NCI-H345 treated with DMSO at 0.1 percent for 48 hours (cell line): Measurements from ENCODE around the gene ARPC4.
A peak's percentile ranks its signal among the peaks of the same experiment; 100 is the strongest.

Experiments
- DNase-seq: peaks from one replicate; lab custom pipeline; 2025; ENCODE audit not compliant: unreplicated experiment; lab: John Stamatoyannopoulos, UW

ARPC4 gene

GRCh38 chr3:9792405-9793160 is at the start of gene ARPC4, which contains the start of gene TADA3:
Gene ARPC4 (plus strand): TSS chr3:9793082. CDS start chr3:9793122, 40 bp downstream.
Gene TADA3 (minus strand): TSS chr3:9792473. CDS start chr3:9791466, 1,007 bp downstream.
- DNase-seq, result peak; percentile 89

DNA sequence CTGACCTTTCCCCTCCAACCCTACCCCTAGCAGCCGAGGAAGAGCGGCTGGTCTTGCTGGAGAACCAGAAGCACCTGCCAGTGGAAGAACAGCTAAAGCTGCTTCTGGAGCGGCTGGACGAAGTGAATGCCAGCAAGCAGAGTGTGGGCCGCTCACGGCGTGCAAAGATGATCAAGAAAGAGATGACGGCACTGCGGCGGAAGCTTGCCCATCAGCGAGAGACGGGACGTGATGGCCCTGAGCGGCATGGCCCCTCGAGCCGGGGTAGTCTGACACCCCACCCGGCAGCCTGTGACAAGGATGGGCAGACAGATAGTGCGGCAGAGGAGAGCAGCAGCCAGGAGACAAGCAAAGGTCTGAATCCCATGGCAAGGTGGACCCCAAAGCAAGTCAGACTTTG is 49.3 kb upstream of the ARPC4 start:
- DNase-seq, result no peak

- no peak for DNase-seq
Observed at GRCh38 chr3:9744162-9744561, 48.7 kb upstream of the ARPC4 start.

- DNase-seq, result no peak
Observed at GRCh38 chr3:9745521-9745920, 47.4 kb upstream of the ARPC4 start.

- DNase-seq, result no peak
Observed at GRCh38 chr3:9746330-9746729, 46.6 kb upstream of the ARPC4 start.

- no peak for DNase-seq
Observed at GRCh38 chr3:9747267-9747666, 45.6 kb upstream of the ARPC4 start.

DNA sequence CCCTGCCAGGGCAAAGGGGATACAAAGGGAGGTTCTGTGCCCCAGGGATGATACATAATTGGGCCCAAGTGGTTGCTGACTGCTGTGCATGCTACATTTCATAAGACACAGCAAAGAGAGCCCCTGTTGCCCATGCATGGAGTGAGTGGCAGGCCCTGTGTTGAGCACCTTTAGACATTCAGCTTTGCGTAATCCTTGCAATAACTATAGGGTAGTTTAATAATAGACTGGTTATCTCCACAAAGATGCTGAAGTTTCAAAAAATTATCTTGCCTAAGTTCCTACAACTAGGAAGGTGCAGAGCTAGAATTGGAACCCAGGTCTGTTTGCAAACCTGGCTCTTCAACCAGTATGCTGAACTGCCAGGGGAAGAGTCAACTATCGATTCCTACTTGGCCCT is 44.9 kb upstream of the ARPC4 start:
- DNase-seq, result no peak

GRCh38 chr3:9749296-9749644 is 43.6 kb upstream of the ARPC4 start:
- DNase-seq, result no peak

GRCh38 chr3:9749645-9750555 is 43.0 kb upstream of the ARPC4 start, which contains the start of gene OGG1:
Gene OGG1 (plus strand): TSS chr3:9749952. CDS start chr3:9750287, 335 bp downstream.
- peak; percentile 89 for DNase-seq

- DNase-seq, result no peak
Observed at GRCh38 chr3:9750556-9751411, 42.1 kb upstream of the ARPC4 start.

DNA sequence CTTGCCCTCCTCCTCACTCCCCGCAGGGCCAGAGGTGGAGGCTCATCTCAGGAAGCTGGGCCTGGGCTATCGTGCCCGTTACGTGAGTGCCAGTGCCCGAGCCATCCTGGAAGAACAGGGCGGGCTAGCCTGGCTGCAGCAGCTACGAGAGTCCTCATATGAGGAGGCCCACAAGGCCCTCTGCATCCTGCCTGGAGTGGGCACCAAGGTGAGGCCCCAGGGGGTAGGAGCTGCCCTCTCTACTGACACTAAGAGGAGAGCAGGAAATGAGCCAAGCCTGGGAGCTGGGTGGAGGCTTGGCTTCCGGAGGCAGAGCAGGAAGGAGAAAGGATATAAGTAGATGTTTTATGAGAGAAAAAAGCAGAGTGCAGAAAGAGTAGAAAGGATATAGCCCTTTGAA is 38.2 kb upstream of the ARPC4 start:
- DNase-seq, result no peak

GRCh38 chr3:9757427-9757826 is 35.5 kb upstream of the ARPC4 start:
- DNase-seq, result no peak

DNA sequence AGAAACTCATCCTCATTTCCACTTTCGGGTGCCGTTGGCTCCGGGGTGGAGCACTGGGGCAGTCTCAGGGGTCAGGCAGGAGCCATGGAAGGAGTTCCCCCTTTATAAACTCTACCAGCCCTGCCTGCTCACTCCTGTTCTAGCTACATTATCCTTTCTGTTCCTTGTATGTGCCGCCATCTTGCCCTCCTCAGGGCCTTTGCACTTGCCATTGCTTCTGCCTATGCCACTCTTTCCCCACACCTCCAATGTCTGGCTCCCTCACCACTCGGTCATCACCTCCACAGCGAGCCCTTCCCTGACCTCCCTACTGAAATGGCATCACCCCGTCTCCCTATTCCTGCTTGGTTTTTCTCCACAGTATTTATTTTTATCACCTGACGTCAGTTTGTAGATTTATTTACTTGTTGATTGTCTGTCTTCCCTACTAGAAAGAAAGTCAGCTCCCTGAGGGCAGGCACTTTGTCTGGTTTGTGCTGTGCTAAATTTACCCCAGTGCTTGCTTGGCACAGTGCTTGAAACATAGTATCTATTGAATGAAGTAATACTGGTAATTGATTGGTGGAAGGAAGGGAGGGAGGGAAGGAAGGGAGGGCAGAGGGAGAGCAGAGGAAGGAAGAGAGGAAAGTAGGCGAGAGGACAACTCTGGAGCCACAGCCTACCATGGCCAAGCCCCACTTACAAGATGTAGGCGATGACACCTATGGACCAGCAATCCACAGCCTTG is 31.9 kb upstream of the ARPC4 start:
- DNase-seq, result no peak

GRCh38 chr3:9761919-9762318 is 31.0 kb upstream of the ARPC4 start:
- DNase-seq, result no peak

- DNase-seq, result no peak
Observed at GRCh38 chr3:9762871-9763270, 30.0 kb upstream of the ARPC4 start.

DNA sequence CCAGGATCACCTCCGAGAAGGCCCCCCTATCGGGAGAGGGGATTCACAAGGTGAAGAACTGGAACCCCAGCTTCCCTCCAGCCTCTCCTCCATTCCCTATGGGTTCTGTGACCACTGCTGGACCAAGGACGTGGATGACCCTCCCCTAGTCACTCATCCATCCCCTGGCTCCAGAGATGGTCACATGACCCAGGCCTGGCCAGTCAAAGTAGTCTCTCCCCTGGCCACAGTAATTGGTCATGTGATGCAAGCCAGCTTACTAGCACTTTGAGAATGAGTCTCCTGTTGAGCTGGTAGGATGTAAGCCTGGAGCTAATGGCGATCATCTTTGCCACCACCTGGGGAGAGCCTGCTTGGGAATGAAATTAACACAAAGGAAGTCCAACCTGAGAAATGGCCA is 27.0 kb upstream of the ARPC4 start:
- DNase-seq, result no peak

GRCh38 chr3:9767418-9767817 is 25.5 kb upstream of the ARPC4 start:
- no peak for DNase-seq

DNA sequence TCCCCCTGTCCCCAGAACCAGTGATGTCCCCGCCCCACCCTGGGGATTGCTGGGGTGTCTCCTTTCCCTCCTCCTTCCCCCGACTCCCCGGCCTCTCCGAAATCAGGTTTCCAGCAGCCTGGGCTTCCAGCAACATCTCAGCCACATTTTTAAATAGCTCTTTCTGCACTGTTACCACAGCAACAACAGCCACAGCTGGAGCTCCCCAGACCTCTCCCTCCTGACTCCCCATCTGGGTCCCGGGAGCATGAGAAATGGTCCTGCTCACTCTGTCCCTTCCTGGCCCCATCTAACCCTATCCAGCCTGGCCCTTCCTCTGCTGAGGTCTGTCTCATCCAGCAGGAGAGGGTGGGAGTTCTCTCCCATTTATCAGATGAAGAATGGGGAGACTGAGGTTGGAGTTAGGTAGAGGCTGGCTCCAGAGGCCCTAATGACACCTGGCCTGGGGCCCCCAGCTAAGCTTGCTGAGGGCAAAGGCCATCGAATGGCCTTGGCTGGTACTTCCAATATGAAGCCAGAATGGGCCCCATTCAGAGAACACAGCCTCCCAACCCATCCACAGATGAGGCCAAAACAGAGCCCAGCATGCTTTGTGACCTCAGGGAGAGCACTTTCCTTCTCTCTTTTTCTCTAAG is 24.6 kb upstream of the ARPC4 start:
- DNase-seq, result no peak

DNA sequence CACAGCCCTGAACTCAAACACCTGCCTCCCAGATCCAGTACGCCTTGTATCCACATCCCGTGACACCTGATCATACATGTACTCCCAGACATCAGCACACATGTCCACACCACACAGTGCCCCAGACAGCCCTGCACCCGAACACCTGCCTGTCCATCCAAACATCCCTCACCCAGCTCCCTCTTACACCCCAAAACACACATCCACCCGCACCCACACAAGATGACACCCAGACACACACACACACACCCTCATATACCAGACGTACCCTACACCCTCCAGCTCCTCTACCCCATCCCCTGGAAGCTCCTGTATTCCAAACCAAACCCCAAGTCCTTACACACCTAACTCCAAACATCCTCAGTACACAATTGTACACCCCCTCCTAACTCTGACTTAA is 23.9 kb upstream of the ARPC4 start:
- DNase-seq, result no peak
